Left hindlimb (tissue), 1 donor: ENCODE data around the gene ZNF44.
"Not testable (repeated sequence)": the region's sequence is repeated elsewhere in the genome, so short reads cannot be mapped to it uniquely, and the experiment has no call there.

Source experiments
- DNase-seq: peaks from one replicate; pipeline ENCODE4 v3.0.0-alpha.2; 2018

The ZNF44 gene

GRCh38 chr19:12294249-12295158, at the start of gene ZNF44:
Gene ZNF44, minus strand, starts transcription at chr19:12294883. Its CDS starts 189 bp downstream, at chr19:12294694.
- peak; percentile 98 for DNase-seq

DNA sequence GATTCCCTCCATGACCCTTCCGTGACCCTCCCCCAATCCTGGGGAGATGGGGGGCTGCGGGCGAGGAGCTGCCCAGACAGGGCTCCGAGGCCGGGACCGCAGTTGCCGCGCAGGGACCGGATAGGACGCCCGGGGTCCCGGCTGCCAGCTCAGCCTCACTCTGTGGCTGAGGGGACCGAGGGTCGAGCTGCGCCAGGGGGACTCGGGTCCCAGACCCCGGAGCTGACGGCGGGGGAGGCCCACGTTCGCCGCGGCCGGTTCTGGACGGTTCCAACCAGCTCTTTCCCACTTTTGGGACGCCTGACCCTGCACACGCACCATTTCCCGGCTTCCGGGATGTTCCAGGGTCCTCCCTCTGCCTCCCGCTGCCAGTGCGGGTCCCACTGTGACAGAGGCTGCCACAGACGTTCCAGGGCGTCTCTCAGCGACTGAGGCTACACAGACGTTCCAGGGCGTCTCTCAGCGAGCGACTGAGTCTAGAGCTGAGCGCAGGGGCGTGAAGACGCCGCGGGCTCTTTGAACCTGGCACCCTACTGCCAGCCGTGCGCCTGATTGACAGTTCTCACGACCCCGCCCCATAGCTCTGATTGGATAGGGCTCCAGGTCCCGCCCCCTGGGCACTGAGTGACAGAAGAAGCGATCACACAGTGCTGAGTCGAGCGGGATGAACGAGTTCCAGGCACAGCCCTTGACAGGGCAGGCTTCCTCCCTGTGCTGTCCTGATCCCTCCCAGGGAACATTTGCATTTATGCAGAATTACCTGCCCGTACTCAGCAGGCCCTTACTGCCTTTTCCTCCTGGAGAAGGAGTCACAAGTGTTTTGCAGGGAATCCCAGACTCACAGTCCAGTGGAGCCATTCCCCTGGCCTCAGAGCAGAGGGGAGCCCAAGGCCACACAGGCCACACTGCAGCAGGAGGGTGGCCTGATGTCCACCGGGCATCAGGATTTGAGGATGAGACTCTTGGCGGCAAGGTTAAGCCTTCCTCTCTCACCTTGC, 38.8 kb upstream of the ZNF44 start, which contains the start of gene ZNF563:
ZNF563 (minus strand) TSS at position 472 of the 998 bp plus-strand sequence; CDS start at position 321, 151 bp downstream.
- peak; percentile 96 for DNase-seq

DNA sequence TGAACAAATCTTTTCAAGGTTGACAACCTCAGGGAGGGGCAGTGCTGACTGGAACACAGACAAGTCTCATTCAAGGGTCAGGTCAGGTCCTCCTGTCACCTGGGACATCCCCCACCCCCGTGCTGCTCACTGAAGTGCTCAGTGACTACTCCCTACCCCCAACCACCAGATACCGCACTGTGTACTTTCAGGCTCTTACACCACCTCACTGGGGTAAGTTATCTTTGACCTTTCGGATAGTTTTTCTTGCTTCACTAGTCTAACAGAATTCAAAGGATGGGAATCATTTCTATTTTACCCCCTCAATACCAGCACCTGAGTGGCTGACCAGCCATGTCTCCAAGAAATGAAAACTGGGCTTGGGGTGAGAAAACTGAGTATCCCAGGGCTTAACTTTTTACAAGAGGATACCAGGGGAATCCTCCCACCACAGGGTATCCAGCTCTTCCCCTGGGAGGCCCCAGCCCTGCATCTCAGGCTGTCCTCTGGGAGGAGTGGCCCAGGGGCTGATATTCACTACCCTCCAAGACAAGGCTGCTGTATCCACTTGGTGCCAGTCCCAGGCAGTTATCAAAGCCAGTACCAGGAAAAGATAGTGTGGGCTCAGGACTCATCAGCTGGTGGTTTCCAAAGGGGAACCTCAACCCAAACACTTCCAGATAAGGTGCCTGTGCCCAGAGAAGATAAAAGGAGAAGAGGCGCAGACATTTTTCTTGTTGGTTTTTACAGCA, 36.7 kb upstream of the ZNF44 start:
- DNase-seq, result no peak

- no peak for DNase-seq
Observed at GRCh38 chr19:12330340-12330739, 35.7 kb upstream of the ZNF44 start.

DNA sequence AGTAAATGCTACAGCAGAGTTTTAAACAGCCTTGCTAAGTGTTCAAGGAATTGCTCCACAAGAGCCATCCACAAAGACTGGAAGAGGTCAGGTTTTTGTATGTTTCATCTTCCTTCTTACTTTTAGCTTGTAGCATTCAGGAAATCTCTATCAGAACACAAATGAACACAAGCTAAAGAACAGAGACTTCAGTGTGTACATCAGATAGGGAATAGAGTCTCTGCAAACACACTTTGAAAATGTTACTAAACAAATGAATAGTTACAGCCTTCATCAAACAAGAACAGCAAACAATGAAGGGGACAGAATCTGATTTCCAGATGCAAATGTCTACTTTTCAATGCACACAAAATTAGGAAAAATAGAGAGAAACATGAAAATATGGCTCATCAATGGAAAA, 31.0 kb upstream of the ZNF44 start:
- DNase-seq, result no peak

GRCh38 chr19:12318782-12319413, 24.2 kb upstream of the ZNF44 start:
- no peak for DNase-seq

GRCh38 chr19:12314553-12314952, 19.9 kb upstream of the ZNF44 start:
- no peak for DNase-seq

GRCh38 chr19:12308891-12309290, 14.2 kb upstream of the ZNF44 start:
- DNase-seq, result not testable (repeated sequence)

- DNase-seq, result no peak
Observed at GRCh38 chr19:12295191-12295590, 508 bp upstream of the ZNF44 start.

DNA sequence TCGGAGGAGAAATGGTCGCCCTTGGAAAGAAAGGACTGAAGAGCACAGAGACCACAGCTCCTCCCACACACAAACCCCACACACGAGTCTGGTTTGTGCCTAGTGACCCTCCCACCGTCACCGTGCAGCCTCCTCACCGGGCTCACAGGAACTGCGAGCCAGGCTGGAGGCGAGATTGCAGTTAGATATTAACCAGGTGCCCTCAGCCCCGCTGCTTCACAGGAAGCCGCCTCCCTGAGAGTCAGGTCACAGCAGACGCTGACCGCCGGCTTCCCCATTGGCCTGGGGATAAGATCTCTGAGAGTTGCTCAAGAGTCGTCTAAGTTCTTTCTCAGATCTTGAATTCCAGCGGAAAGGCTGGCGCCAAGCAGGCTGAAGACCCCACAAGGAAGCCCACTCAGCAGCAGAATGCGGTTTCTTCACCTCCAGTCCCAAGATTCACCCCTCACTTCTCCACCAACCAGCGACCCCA, 870 bp downstream of the ZNF44 start:
- peak; percentile 55 for DNase-seq

- DNase-seq, result no peak
Observed at GRCh38 chr19:12289790-12290065, 5.0 kb downstream of the ZNF44 start.

DNA sequence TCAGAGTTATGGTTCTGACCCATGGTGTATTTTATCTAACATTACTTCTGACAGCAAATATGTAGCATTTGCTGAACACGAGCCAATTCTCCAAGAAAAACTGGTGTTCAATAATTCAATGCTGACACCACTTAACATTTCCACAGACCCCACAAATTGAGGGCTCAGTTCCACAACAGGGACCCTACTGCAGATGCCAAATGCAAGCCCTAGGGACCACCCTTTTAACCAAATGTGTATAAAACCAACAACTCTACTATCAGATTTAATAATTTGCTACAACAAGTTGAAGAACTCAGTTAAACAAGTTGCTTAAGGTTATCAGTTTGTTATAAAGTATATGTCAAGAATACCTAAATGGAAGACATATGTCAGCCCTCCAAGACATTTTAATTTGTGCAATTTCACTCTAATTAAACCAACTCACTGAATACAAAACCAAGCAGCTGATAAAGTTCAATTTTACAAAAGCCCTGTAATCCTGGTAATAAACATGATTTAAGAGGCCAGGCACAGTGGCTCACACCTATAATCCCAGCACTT, 6.7 kb downstream of the ZNF44 start:
- no peak for DNase-seq

DNA sequence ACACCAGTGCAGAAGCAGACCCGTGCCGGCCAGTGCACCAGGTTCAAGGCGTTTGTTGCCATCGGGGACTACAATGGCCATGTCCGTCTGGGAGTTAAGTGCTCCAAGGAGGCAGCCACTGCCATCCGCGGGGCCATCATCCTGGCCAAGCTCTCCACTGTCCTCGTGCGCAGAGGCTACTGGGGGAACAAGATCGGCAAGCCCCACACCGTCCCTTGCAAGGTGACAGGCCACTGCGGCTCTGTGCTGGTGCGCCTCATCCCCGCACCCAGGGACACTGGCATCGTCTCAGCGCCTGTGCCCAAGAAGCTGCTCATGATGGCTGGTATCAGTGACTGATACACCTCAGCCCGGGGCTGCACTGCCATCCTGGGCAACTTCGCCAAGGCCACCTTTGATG, 10.1 kb downstream of the ZNF44 start:
- DNase-seq, result no peak

DNA sequence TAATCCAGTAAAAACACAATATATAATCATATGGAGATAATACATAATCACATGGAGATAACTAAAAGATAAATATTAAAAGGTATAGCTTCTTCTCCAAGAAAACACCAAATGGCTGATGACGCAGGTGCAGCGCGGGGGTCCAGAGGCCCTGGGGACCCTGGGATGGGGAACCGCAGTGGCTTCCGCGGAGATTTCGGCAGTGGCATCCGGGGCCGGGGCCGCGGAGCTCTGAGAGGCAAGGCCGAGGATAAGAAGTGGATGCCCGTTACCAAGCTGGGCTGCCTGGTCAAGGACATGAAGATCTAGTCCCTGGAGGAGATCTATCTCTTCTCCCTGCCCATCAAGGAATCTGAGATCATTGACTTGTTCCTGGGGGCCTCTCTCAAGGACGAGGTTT, 10.5 kb downstream of the ZNF44 start:
- DNase-seq, result no peak

- DNase-seq, result no peak
Observed at GRCh38 chr19:12278713-12279112, 16.0 kb downstream of the ZNF44 start.

DNA sequence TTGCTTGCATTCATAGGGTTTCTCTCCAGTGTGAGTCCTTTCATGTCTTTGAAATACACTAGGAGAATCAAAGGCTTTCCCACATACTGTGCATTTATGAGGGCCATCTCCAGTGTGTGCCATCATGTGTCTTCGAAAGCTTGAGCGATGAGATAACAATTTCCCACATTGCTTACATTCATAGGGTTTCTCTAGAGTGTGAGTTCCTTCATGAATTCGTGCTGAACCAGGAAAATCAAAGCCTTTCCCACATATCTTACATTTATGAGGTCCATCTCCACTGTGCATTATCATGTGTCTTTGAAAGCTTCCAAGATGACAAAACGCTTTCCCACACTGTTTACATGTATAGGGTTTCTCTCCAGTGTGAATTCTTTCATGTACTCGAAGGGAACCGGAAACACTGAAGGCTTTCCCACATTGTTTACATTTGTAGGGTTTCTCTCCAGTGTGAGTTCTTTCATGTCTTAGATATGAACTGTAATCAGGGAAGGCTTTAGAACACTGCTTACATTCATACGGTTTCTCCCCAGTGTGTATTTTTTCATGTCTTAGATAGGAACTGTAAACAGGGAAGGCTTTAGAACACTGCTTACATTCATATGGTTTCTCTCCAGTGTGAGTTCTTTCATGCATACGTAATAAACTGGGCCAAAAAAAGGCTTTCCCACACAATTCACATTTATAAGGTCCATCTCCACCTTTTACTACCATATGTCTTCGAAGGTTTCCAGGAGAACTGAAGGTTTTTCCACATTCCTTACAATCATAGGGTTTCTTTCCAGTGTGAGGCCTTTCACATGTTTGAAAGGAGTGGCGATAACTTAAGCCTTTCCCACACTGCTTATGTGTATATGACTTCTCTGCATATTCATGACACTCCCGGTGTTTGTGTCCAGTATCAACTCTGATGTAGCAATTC, 21.4 kb downstream of the ZNF44 start:
- no peak for DNase-seq

DNA sequence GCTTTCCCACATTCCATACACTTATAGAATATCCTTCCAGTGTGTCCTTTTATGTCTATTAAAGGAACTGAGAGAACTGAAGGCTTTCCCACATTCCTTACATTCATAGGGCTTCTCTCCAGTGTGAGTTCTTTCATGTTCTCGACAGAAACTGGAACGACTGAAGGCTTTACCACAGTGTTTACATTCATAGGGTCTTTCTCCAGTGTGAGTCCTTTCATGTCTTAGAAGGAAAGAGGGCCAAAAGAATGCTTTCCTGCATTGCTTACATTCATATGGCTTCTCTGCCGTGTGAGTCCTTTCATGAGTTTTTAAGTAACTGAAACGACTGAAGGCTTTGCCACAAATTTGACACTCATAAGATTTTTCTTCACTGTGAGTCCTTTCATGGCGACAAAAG, 22.3 kb downstream of the ZNF44 start:
- DNase-seq, result no peak

DNA sequence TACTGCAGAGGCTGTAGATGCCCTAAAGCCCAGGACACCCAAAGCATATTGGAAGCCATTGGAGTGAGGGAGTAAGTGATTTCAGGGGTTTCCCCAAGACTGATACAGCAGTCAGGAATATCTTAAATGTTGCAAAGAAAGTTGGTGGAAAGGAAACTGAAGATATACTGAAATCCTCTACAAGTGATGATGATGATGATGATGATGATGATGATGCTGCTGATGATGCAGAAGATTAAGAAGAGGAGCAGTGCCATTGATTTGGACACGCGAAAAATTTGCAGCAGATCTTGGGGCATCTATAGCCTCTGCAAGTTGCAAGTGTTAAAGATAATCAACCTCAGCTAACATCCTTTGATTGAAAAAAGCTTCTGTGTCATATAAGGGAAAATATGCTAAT, 23.8 kb downstream of the ZNF44 start:
- DNase-seq, result no peak

GRCh38 chr19:12265921-12266704, 28.6 kb downstream of the ZNF44 start:
- DNase-seq, result no peak

DNA sequence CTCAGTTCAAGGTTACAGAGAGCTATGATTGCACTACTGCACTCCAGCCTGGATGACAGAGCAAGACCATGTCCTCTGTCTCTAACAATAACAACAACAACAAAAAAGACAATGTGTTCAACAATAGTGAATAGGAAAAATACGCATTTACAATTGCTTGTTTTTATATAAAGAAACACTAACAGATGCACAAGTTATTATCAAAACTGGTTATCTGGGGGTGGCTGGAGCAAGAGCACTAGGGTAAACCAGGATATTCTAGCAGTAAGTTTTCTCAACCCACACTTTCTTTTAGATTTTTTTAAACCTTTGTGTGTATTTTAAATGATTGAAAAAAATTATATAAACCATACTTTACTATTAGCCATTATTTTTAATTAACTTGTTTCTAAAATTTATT, 33.1 kb downstream of the ZNF44 start:
- DNase-seq, result no peak
